Neuronal stem cell (in vitro differentiated cells): ENCODE data around the gene MYLK4.

Source experiments
- DNase-seq: peaks from one replicate; pipeline ENCODE4 v3.0.0-alpha.2; 2013; ENCODE audit warnings: low spot score
- H2AFZ ChIP-seq: one replicate; pipeline ENCODE4 v1.6.1; 2013; ENCODE audit warnings: mild to moderate bottlenecking, low read length, inconsistent platforms
- H2AK5ac ChIP-seq: 2 replicates; pipeline ENCODE4 v1.6.1; 2013; ENCODE audit warnings: low read depth, mild to moderate bottlenecking, inconsistent platforms, low read length, moderate library complexity, mixed read lengths
- H2BK120ac ChIP-seq: 2 replicates; pipeline ENCODE4 v1.6.1; 2013; ENCODE audit warnings: low read depth, mild to moderate bottlenecking, inconsistent platforms, low read length, moderate library complexity, mixed read lengths
- H2BK12ac ChIP-seq: one replicate; pipeline ENCODE4 v1.6.1; 2013; ENCODE audit warnings: low read length, inconsistent platforms
- H2BK15ac ChIP-seq: 2 replicates; pipeline ENCODE4 v1.6.1; 2013; ENCODE audit warnings: mild to moderate bottlenecking, low read length, inconsistent platforms, mixed read lengths
- H2BK5ac ChIP-seq: one replicate; pipeline ENCODE4 v1.6.1; 2013; ENCODE audit warnings: inconsistent platforms, mild to moderate bottlenecking, low read length, moderate library complexity
- H3K14ac ChIP-seq: one replicate; pipeline ENCODE4 v1.6.1; 2013; ENCODE audit warnings: low read length, inconsistent platforms
- H3K18ac ChIP-seq: 2 replicates; pipeline ENCODE4 v1.6.1; 2013; ENCODE audit warnings: low read length, inconsistent platforms
- H3K23ac ChIP-seq: 2 replicates; pipeline ENCODE4 v1.6.1; 2013; ENCODE audit warnings: low read depth, mild to moderate bottlenecking, mixed read lengths, low read length, inconsistent platforms; ENCODE audit not compliant: poor library complexity
- H3K27ac ChIP-seq: replicated peaks from 3 replicates; pipeline ENCODE4 v1.5.1; 2013; ENCODE audit warnings: low read length, inconsistent platforms
- H3K27me3 ChIP-seq, 3 experiments: 2 replicates each; pipeline ENCODE4 v1.6.1; 2013; ENCODE audit warnings: low read length in 3 of 3, mild to moderate bottlenecking in 2 of 3, inconsistent platforms in 1 of 3, low read depth in 1 of 3, mixed read lengths in 1 of 3, moderate library complexity in 1 of 3; ENCODE audit not compliant: control insufficient read depth in 3 of 3, insufficient read depth in 3 of 3
- H3K36me3 ChIP-seq, 2 donors: replicated peaks in 1 of 2; 2 replicates each; pipeline ENCODE4 v1.6.1; 2013; ENCODE audit warnings: low read length in 2 of 2; ENCODE audit not compliant: control insufficient read depth in 2 of 2, insufficient read depth in 2 of 2
- H3K4ac ChIP-seq: 2 replicates; pipeline ENCODE4 v1.6.1; 2013; ENCODE audit warnings: inconsistent platforms, mild to moderate bottlenecking, low read length, moderate library complexity
- H3K4me1 ChIP-seq, 2 donors: 1 replicate in 1 of 2; 2 replicates in 1 of 2; pipeline ENCODE4 v1.6.1; 2013; ENCODE audit warnings: low read length in 2 of 2, low read depth in 1 of 2; ENCODE audit not compliant: control insufficient read depth in 2 of 2, insufficient read depth in 1 of 2
- H3K4me2 ChIP-seq: one replicate; pipeline ENCODE4 v1.6.1; 2013; ENCODE audit warnings: mild to moderate bottlenecking, low read length, inconsistent platforms; ENCODE audit not compliant: insufficient read depth, poor library complexity, severe bottlenecking
- H3K4me3 ChIP-seq, 2 donors: 2 replicates each; pipeline ENCODE4 v1.5.1; 2013; ENCODE audit warnings: low read length in 2 of 2, mild to moderate bottlenecking in 2 of 2, inconsistent platforms in 1 of 2, moderate library complexity in 1 of 2
- H3K79me1 ChIP-seq: one replicate; pipeline ENCODE4 v1.6.1; 2013; ENCODE audit warnings: low read depth, mild to moderate bottlenecking, inconsistent platforms, low read length, moderate library complexity
- H3K9ac ChIP-seq: one replicate; pipeline ENCODE4 v1.6.1; 2013; ENCODE audit warnings: mild to moderate bottlenecking, low read depth, low read length, inconsistent platforms; ENCODE audit not compliant: poor library complexity
- H3K9me3 ChIP-seq, 2 donors: replicated peaks in 1 of 2; 2 replicates each; pipeline versions ENCODE3 to v1.6.1; 2013; ENCODE audit warnings: low read length in 2 of 2, mild to moderate bottlenecking in 2 of 2, inconsistent platforms in 1 of 2, low read depth in 1 of 2, mixed read lengths in 1 of 2, moderate library complexity in 1 of 2; ENCODE audit not compliant: control insufficient read depth in 2 of 2, insufficient read depth in 1 of 2
- H4K8ac ChIP-seq: one replicate; pipeline ENCODE4 v1.6.1; 2013; ENCODE audit warnings: low read depth, mild to moderate bottlenecking, inconsistent platforms, low read length, moderate library complexity
- H4K91ac ChIP-seq: one replicate; pipeline ENCODE4 v1.6.1; 2013; ENCODE audit warnings: low read length, low read depth, mild to moderate bottlenecking, inconsistent platforms; ENCODE audit not compliant: poor library complexity
- WGBS, 2 donors: extraction: QIAGEN DNeasy Blood & Tissue Kit; methylation state at CpG; one replicate each; pipeline ENCODE4 v1.1.7; 2013; ENCODE audit warnings: missing lambda C conversion rate in 2 of 2, mixed read lengths in 1 of 2; ENCODE audit not compliant: insufficient read length in 2 of 2, insufficient replicate concordance in 1 of 2; ENCODE audit errors: extremely low coverage in 2 of 2; 5-methylcytosine and 5-hydroxymethylcytosine counted together

Gene MYLK4

GRCh38 chr6:2737885-2738284, 12.8 kb downstream of the MYLK4 start:
- Histone ChIP-seq H3K4me2 (no peak overlapping the region), H3K9me3 (no peaks in the 10 kb centered on the region), H4K8ac (no peak overlapping the region), H3K14ac (no peak overlapping the region), H3K36me3 (no peaks in the 10 kb centered on the region), H3K23ac (no peak overlapping the region), H2BK15ac (no peak overlapping the region), H2BK5ac (no peak overlapping the region), H3K27ac (no peak overlapping the region), H3K9ac (no peak overlapping the region), H2AFZ (peak overlapping the region; percentile 4), H2BK12ac (no peak overlapping the region), H3K27me3 (no peaks in the 10 kb centered on the region), H3K4me3 (no peak overlapping the region), H2BK120ac (no peak overlapping the region), H3K4ac (no peak overlapping the region), H4K91ac (no peak overlapping the region), H2AK5ac (no peak overlapping the region), H3K18ac (no peak overlapping the region), H3K4me1 (peaks cover 2 to 18% of the 10 kb centered on the region in 2 donors), H3K79me1 (no peaks in the 10 kb centered on the region)
- DNase-seq: no peak
- no CpG with 5 or more reads among the region's 3 CpGs for WGBS, 2 donors

GRCh38 chr6:2734488-2735166, 16.1 kb downstream of the MYLK4 start:
- no peak overlapping the region for H2BK120ac ChIP-seq
- no peaks in the 10 kb centered on the region for H3K27me3 ChIP-seq
- H3K9ac ChIP-seq: no peak overlapping the region
- H3K4me2 ChIP-seq: no peak overlapping the region
- H2BK5ac ChIP-seq: no peak overlapping the region
- H3K27ac ChIP-seq: no peak overlapping the region
- no CpG with 5 or more reads among the region's 2 CpGs for whole genome bisulfite sequencing, 2 donors
- H3K18ac ChIP-seq: no peak overlapping the region
- H2AFZ ChIP-seq: no peak overlapping the region
- peaks cover 6 to 17% of the 10 kb centered on the region in 2 donors for H3K4me1 ChIP-seq
- H3K23ac ChIP-seq: no peak overlapping the region
- H3K14ac ChIP-seq: no peak overlapping the region
- H2AK5ac ChIP-seq: no peak overlapping the region
- no peak overlapping the region for H2BK12ac ChIP-seq
- H3K9me3 ChIP-seq: no peaks in the 10 kb centered on the region
- DNase-seq: no peak
- no peak overlapping the region for H2BK15ac ChIP-seq
- H3K36me3 ChIP-seq: no peaks in the 10 kb centered on the region
- no peak overlapping the region for H3K4ac ChIP-seq
- H3K4me3 ChIP-seq: no peak overlapping the region
- no peaks in the 10 kb centered on the region for H3K79me1 ChIP-seq
- H4K8ac ChIP-seq: no peak overlapping the region
- no peak overlapping the region for H4K91ac ChIP-seq

GRCh38 chr6:2733736-2734480, 16.8 kb downstream of the MYLK4 start:
- no peak overlapping the region for H3K14ac ChIP-seq
- H2AFZ ChIP-seq: no peak overlapping the region
- H4K8ac ChIP-seq: no peak overlapping the region
- no peaks in the 10 kb centered on the region for H3K79me1 ChIP-seq
- H3K18ac ChIP-seq: no peak overlapping the region
- H3K9me3 ChIP-seq: no peaks in the 10 kb centered on the region
- H4K91ac ChIP-seq: no peak overlapping the region
- H2BK120ac ChIP-seq: no peak overlapping the region
- peaks cover 4 to 10% of the 10 kb centered on the region in 2 donors for H3K4me1 ChIP-seq
- H2BK5ac ChIP-seq: no peak overlapping the region
- no peak overlapping the region for H3K23ac ChIP-seq
- H3K4me3 ChIP-seq: no peak overlapping the region
- no peak overlapping the region for H2BK12ac ChIP-seq
- H3K36me3 ChIP-seq: no peaks in the 10 kb centered on the region
- H2BK15ac ChIP-seq: no peak overlapping the region
- H3K9ac ChIP-seq: no peak overlapping the region
- H3K27me3 ChIP-seq: peaks cover 0 to 3% (median 0%) of the 10 kb centered on the region in 3 experiments
- no peak overlapping the region for H3K4me2 ChIP-seq
- whole genome bisulfite sequencing, 2 donors: no CpG with 5 or more reads among the region's 22 CpGs
- DNase-seq: no peak
- no peak overlapping the region for H3K4ac ChIP-seq
- H2AK5ac ChIP-seq: no peak overlapping the region
- no peak overlapping the region for H3K27ac ChIP-seq

GRCh38 chr6:2733324-2733723, 17.4 kb downstream of the MYLK4 start:
- Histone ChIP-seq H3K4me1 (peaks cover 5 to 7% of the 10 kb centered on the region in 2 donors), H2BK5ac (no peak overlapping the region), H2BK15ac (no peak overlapping the region), H3K27me3 (peaks cover 0 to 3% (median 0%) of the 10 kb centered on the region in 3 experiments), H2AK5ac (no peak overlapping the region), H3K36me3 (no peaks in the 10 kb centered on the region), H2BK120ac (no peak overlapping the region), H3K4me2 (no peak overlapping the region), H3K4ac (no peak overlapping the region), H3K18ac (no peak overlapping the region), H3K14ac (no peak overlapping the region), H2AFZ (no peak overlapping the region), H4K8ac (no peak overlapping the region), H3K9ac (no peak overlapping the region), H2BK12ac (no peak overlapping the region), H3K79me1 (no peaks in the 10 kb centered on the region), H3K23ac (no peak overlapping the region), H3K27ac (no peak overlapping the region), H3K4me3 (no peak overlapping the region), H4K91ac (no peak overlapping the region), H3K9me3 (no peaks in the 10 kb centered on the region)
- no CpG with 5 or more reads among the region's 5 CpGs for WGBS, 2 donors
- DNase-seq: no peak
